Duodenal mucosa (tissue), 2 donors: ENCODE data around the gene ATP5F1B.
"Not testable (repeated sequence)": the region's sequence is repeated elsewhere in the genome, so short reads cannot be mapped to it uniquely, and the experiment has no call there.

ENCODE experiments used
- H3K27ac ChIP-seq: one replicate; pipeline ENCODE4 v1.7.0; 2013; ENCODE audit warnings: low read depth, low read length
- H3K27me3 ChIP-seq, 2 donors: one replicate each; pipeline ENCODE4 v1.7.0; 2013; ENCODE audit warnings: low read length in 2 of 2, control low read depth in 1 of 2; ENCODE audit not compliant: insufficient read depth in 2 of 2, control insufficient read depth in 1 of 2
- H3K36me3 ChIP-seq, 2 donors: one replicate each; pipeline ENCODE4 v1.7.0; 2013; ENCODE audit warnings: low read length in 2 of 2, control low read depth in 1 of 2; ENCODE audit not compliant: insufficient read depth in 2 of 2, control insufficient read depth in 1 of 2
- H3K4me1 ChIP-seq, 2 donors: one replicate each; pipeline ENCODE4 v1.7.0; 2013; ENCODE audit warnings: low read length in 2 of 2, control low read depth in 1 of 2; ENCODE audit not compliant: insufficient read depth in 2 of 2, control insufficient read depth in 1 of 2
- H3K4me3 ChIP-seq, 2 donors: one replicate each; pipeline ENCODE4 v1.7.0; 2013; ENCODE audit warnings: low read length in 2 of 2, low read depth in 1 of 2
- H3K9ac ChIP-seq, 2 donors: one replicate each; pipeline ENCODE4 v1.7.0; 2013; ENCODE audit warnings: low read length in 2 of 2, low read depth in 1 of 2
- H3K9me3 ChIP-seq, 2 donors: one replicate each; pipeline ENCODE4 v1.7.0; 2013; ENCODE audit warnings: low read length in 2 of 2, control low read depth in 1 of 2; ENCODE audit not compliant: control insufficient read depth in 1 of 2

ATP5F1B gene

DNA sequence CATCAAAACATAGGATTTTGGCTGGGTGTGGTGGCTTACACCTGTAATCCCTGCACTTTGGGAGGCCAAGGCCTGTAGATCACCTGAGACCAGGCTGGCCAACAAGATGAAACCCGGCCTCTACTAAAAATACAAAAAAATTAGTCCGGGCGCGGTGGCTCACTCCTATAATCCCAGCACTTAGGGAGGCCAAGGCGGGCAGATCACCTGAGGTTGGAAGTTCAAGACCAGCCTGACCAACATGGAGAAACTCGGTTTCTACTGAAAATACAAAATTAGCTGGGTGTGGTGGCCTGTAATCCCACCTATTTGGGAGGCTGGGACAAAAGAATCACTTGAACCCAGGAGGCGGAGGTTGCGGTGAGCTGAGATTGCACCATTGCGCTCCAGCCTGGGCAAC, 2.2 kb upstream of the ATP5F1B start:
- H3K9ac ChIP-seq, H3K27me3 ChIP-seq, H3K4me3 ChIP-seq, H3K9me3 ChIP-seq, H3K27ac ChIP-seq: not testable (repeated sequence)
- Histone ChIP-seq H3K36me3 (peaks cover 14 to 15% of the 10 kb centered on the region in 2 donors), H3K4me1 (peaks cover 17 to 23% of the 10 kb centered on the region in 2 donors)

DNA sequence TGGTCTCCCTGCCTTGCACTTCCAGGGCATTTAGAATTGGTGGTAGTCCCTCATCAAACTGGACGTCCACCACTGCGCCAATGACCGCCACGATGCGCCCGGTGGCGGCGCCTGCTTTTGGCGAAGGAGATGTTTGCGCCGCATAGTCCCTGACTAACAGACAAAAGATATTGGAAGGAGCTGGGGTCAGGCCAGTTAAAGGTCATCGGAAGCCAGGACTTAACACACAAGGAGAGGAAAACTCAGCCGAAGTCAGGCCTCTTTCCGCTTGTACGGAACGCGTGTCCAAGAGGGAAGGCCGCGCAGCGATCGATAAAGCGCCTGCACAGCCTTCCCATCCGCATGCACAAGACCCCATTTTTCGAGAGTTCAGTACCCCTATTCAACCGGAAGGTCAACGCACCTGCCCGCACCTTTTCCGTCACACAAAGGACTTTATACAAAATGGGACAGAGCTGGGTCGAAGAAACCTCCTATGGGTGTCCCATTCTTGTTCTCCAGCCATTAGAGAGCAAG, 525 bp downstream of the ATP5F1B start:
- Histone ChIP-seq H3K27ac (peak overlapping the region; percentile 87), H3K27me3 (no peaks in the 10 kb centered on the region), H3K9ac (peak overlapping the region; percentile 95 to 100), H3K9me3 (no peaks in the 10 kb centered on the region), H3K4me1 (peaks cover 17 to 29% of the 10 kb centered on the region in 2 donors), H3K4me3 (peak overlapping the region; percentile 90 to 99), H3K36me3 (peaks cover 25 to 41% of the 10 kb centered on the region in 2 donors)

DNA sequence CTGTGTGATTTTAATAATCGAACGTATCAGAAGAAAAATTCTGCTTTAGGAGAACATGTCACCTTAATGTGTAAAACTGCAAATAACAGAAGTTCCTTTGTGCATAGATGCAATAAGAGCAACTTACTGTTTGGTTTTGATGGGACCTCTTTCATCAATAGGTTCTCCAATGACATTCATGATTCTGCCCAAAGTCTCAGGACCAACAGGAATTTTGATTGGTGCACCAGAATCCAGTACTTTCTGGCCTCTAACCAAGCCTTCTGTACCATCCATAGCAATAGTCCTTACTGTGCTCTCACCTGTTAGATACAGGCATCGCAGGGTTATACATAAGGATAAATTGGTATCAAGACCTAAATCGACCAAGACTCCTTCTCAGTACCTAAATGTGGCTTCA, 1.1 kb downstream of the ATP5F1B start:
- Histone ChIP-seq H3K27ac (no peak overlapping the region), H3K36me3 (peaks cover 28 to 46% of the 10 kb centered on the region in 2 donors), H3K9ac (peak overlapping the region; percentile 95 to 100), H3K4me1 (peaks cover 17 to 29% of the 10 kb centered on the region in 2 donors), H3K27me3 (no peaks in the 10 kb centered on the region), H3K4me3 (peak overlapping the region; percentile 90 to 99), H3K9me3 (no peaks in the 10 kb centered on the region)

DNA sequence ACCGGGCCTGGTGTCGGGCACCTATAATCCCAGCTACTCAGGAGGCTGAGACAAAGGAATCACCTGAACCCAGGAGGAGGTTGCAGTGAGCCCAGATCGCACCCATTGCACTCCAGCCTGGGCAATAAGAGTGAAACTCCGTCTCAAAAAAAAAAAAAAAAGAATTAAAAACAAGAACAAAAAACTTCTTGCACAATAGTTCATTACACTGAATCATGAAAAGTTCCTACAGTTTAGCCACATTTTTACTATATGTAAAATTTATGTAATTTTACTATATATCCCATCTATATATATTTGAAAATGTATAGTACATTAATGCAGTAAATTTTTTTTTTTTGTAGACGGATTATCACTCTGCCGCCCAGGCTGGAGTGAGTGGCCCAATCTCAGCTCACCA, 4.6 kb downstream of the ATP5F1B start:
- Histone ChIP-seq H3K9ac (no peak overlapping the region), H3K27ac (no peak overlapping the region), H3K4me1 (peaks cover 24 to 25% of the 10 kb centered on the region in 2 donors), H3K36me3 (peaks cover 48 to 68% of the 10 kb centered on the region in 2 donors), H3K4me3 (no peak overlapping the region), H3K27me3 (no peaks in the 10 kb centered on the region), H3K9me3 (no peaks in the 10 kb centered on the region)

DNA sequence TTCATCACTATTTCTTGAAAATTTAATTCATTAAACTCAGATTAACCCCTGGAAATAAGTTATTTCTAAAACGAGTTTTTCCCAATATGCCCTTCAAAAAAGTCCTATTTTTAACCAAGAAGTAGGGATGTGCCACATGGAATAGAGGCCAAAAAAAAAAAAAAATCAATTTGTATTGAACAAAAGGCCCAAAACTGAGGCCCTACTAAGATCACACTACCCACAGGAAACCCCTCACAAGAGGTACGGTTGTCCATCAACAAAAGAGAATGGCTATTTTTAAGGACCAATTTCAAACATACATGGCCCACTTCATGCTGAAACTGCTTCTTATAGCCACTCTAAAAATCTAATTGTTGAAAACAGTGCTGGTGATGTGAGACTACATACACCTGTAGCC, 8.2 kb downstream of the ATP5F1B start:
- H3K36me3 ChIP-seq: peaks cover 29 to 50% of the 10 kb centered on the region in 2 donors
- H3K9ac ChIP-seq: peak overlapping the region in 1 of 2 donors; percentile 20
- H3K4me1 ChIP-seq: peaks cover 21 to 31% of the 10 kb centered on the region in 2 donors
- no peak overlapping the region for H3K4me3 ChIP-seq
- no peaks in the 10 kb centered on the region for H3K27me3 ChIP-seq
- H3K27ac ChIP-seq: no peak overlapping the region
- H3K9me3 ChIP-seq: no peaks in the 10 kb centered on the region

DNA sequence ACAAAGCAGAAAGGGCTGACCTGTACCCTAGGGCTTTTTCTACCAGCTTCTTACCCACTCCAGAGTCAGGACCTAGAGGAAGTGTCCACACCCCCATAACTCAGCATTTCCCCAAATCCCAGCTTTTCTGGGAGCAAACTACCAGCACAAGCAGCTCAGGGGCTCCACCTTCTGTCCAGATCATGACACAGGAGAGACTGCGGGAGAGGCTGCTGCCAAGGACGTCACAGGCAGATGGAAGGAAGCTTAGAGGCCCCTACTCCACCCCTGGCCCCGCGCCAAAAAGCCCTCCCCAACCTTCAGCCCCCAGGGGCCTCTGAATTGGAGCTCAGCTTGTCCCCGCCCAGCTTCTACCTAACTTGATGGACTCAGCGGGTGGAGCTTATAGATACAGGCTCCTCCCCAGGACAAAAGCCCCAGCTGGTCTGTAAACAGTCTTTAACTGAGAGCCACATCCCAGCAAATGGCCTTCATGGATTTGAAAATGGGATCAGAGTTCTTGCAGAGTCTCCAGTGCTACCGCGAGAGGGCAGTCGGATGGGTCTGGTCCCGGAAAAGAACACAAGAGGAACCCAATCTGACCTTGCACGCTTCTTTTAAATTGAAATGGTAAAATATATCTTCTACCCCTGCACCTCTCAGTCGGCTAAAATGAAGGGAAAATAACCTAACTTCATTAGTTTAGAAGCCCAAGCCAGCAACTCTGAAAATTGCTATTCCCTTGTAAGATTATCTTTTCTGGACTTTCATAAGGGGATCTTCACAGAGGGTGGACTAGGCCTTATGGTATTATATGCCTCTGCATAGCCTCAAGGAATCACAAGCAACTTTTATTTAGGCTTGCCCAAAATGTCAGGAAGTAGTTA, 8.9 kb downstream of the ATP5F1B start:
- H3K9me3 ChIP-seq: no peaks in the 10 kb centered on the region
- H3K9ac ChIP-seq: peak overlapping the region; percentile 88 to 94
- no peaks in the 10 kb centered on the region for H3K27me3 ChIP-seq
- H3K4me1 ChIP-seq: peaks cover 28 to 33% of the 10 kb centered on the region in 2 donors
- H3K27ac ChIP-seq: peak overlapping the region; percentile 98
- peak overlapping the region; percentile 81 to 88 for H3K4me3 ChIP-seq
- H3K36me3 ChIP-seq: peaks cover 23 to 43% of the 10 kb centered on the region in 2 donors

DNA sequence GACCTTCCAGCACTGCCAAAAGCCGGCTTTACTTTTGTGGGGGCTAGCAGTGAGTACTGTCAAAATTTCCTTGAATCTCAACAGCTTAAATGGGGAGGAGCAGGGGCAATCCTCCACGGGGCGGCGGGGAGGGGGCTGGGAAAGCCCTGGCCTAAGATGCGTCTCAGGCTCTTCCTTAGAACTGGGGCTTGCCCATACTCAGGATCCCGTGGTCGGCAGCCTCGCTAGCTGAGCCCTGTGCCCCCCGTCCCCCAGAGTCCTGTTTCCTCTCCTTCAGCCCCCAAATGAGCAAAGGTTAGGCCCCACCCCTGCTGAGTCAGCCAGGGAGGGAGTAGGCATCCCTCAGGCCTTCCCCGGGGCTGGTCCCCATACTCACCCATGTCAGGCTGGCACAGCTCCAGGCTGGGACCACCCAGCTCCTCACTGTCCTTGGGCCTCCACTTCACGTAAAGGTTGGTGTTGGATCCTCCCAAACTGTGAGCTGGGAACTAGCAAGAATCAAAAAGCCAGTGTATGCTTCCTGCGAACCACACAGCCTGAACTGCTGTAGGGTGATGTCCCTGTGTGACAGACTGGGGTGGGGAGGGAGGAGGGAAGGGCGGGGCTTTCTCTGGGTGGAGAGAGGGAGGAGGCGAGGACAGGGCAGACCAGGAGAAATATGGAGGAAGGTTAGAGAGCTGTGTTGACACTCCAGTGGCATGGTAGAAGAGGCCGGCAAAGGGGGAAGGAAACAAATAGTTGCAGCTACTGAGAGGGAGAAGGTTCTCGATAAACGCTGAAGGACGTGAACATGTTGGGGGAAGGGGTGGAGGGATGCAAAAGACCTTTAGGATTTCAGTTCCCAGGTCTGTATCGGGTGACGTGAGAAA, 9.7 kb downstream of the ATP5F1B start:
- H3K4me1 ChIP-seq: peaks cover 33 to 41% of the 10 kb centered on the region in 2 donors
- H3K27me3 ChIP-seq: no peaks in the 10 kb centered on the region
- H3K9me3 ChIP-seq: no peaks in the 10 kb centered on the region
- H3K4me3 ChIP-seq: peak overlapping the region; percentile 81 to 88
- H3K27ac ChIP-seq: peak overlapping the region; percentile 98
- peaks cover 23 to 35% of the 10 kb centered on the region in 2 donors for H3K36me3 ChIP-seq
- H3K9ac ChIP-seq: peak overlapping the region; percentile 94 to 100

DNA sequence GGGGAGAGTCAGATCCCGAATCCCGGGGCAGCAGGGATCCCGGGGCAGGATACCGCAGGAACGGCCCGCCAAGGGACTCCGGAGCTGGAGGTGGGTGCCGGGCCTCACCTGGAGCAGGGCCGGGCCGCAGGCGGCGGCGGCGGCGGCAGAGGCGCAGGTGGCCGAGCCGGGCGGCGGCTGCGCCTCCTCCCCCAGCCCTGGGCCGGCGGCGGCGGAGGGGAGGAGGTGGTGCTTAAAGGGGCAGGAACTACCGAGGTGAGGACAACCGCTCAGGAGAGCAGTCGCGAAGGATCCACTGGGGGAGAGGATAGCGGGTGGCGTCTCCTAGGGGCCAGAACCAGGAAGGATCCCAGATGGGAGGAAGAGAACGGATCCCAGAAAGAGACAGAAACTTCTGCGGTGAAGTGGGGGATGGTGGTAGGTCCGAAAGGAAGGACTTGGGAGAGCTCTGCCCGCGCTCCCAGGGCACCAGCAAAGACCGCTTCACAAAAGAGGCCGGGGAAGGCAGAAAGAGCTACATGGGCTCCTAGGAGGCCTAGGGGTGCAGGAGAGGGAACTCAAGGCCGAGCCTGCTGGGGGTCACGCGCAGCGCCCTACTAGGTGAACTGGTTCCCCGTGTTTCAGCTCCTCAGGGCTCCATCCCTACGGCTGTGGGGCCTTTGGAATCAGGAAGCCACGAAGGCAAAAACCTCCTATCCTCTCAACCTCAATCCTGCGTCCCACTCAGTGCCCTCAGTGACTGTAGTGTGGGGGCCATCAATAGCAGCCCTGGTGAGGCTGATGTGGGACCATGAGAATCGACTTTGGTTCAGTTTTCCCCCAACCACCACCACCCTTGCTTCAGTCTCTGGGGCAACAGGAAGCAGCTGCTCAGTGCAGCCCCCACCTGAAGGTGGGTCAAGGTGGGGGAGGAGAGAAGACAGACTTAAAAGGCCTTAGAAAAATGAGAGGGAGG, 10.7 kb downstream of the ATP5F1B start:
- Histone ChIP-seq H3K4me1 (peaks cover 41 to 50% of the 10 kb centered on the region in 2 donors), H3K9me3 (no peaks in the 10 kb centered on the region), H3K9ac (peak overlapping the region; percentile 94 to 100), H3K27me3 (no peaks in the 10 kb centered on the region), H3K4me3 (peak overlapping the region; percentile 81 to 88), H3K36me3 (peaks cover 23 to 26% of the 10 kb centered on the region in 2 donors), H3K27ac (peak overlapping the region; percentile 98)

DNA sequence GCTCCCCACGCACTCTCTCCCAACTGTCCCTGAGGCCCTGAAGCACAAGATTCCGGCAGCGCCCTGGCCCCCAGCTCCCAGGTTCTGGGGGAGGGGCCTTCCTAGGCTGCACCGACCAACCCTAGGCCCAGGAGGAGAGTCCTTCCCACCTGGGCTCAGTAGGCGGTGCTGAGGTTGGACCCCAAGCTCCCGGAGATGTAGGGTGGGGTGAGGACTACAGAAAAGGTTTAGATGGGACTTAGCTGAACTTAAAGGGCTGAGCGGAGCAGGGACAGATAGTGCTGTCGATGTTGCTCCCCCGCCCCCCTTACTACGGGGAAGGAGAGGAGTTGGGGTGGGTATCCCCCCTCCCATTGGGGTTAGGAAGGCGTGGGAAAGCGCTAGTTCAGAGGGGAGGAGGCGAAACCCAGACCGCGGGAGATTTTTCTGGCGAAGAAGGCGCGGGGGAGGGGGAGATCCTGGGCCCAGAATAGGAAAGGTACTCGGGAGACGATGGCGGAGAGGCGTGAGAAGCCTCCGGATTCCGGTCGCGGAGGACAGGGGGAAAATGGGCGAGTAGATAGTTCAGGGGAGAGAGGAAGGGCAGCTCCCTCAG, 11.4 kb downstream of the ATP5F1B start:
- H3K4me1 ChIP-seq: peaks cover 41 to 50% of the 10 kb centered on the region in 2 donors

More for the DNA sequence above, 11.4 kb downstream of the ATP5F1B start:
- H3K4me3 ChIP-seq: peak overlapping the region; percentile 81 to 88
- H3K27me3 ChIP-seq: no peaks in the 10 kb centered on the region
- H3K9me3 ChIP-seq: no peaks in the 10 kb centered on the region
- H3K27ac ChIP-seq: peak overlapping the region; percentile 98
- H3K9ac ChIP-seq: peak overlapping the region; percentile 94 to 100
- H3K36me3 ChIP-seq: peaks cover 18% of the 10 kb centered on the region in 2 donors
